Measurements from ENCODE around the gene SEMA5A. TPM values are rescaled to one million over a fixed set of nuclear protein-coding genes. Genes with fewer than 3 reads are reported as not detected.

Gene SEMA5A
- total RNA-seq, 1 donor from 2014 or later: 38.9 TPM

DNA sequence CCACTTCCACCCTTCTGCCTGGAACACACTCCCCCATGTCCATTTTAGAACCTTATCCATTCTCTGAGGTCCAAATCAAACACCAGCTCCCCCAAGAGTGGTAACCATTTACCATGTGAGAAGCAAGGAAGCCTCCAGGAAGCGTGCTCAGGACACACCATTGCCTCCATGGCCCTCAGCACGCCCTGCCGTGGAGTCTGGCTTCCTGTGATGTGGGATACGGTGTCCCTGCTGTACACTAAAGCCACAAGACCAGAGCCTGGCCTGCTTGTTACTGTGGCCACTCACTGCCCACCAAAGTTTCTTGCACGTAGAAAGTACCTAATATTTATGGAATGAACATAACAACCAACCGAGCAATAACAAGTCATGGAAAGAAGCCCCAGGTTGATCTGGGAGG lies 151.7 kb downstream of the SEMA5A start:
- Histone ChIP-seq H3K36me3 (no peaks in the 10 kb centered on the region), H3K9me3 (no peaks in the 10 kb centered on the region), H3K27ac (no peak overlapping the region), H3K4me3 (no peak overlapping the region), H3K4me1 (no peaks in the 10 kb centered on the region), H3K27me3 (no peaks in the 10 kb centered on the region)
- intact Hi-C loops (cut with DNase I): no loop called here
- ATAC-seq (no peak), DNase-seq (no peak)
- no peak for TF ChIP-seq CTCF (IDR thresholded peaks at IDR 0.05)

- H3K27me3 ChIP-seq: no peaks in the 10 kb centered on the region
- no peak overlapping the region for H3K27ac ChIP-seq
- no peaks in the 10 kb centered on the region for H3K36me3 ChIP-seq
- DNase-seq (no peak), ATAC-seq (no peak)
- no peaks in the 10 kb centered on the region for H3K9me3 ChIP-seq
- H3K4me1 ChIP-seq: no peaks in the 10 kb centered on the region
- H3K4me3 ChIP-seq: no peak overlapping the region
- intact Hi-C loops (cut with DNase I): no loop called here
- TF ChIP-seq CTCF (IDR thresholded peaks at IDR 0.05): no peak
Observed at GRCh38 chr5:9392625-9393024, 153.2 kb downstream of the SEMA5A start.

DNA sequence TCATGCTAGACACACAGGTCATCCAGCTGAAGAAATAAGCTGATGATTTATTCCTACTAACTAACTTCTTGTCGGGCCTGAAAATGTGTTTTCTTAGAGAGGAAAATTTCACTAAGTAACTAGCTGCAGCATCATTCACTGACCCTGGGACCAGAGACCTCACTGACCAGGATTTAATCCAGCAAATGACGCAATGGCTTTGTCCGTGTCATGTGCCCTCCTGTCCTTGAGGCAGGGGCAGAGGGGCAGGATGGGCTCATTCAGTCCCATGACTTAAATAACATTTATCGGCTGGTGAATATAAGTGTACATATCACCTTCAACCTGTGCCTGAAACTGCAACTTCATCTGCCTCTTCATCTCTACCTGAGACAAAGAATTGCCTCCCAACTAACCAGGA lies 154.8 kb downstream of the SEMA5A start:
- Histone ChIP-seq H3K27ac (no peak overlapping the region), H3K9me3 (no peaks in the 10 kb centered on the region), H3K27me3 (no peaks in the 10 kb centered on the region), H3K4me3 (no peak overlapping the region), H3K4me1 (no peaks in the 10 kb centered on the region), H3K36me3 (no peaks in the 10 kb centered on the region)
- DNase-seq: no peak
- no peak for ATAC-seq
- TF ChIP-seq CTCF (IDR thresholded peaks at IDR 0.05): no peak
- intact Hi-C loops (cut with DNase I): no loop called here

DNA sequence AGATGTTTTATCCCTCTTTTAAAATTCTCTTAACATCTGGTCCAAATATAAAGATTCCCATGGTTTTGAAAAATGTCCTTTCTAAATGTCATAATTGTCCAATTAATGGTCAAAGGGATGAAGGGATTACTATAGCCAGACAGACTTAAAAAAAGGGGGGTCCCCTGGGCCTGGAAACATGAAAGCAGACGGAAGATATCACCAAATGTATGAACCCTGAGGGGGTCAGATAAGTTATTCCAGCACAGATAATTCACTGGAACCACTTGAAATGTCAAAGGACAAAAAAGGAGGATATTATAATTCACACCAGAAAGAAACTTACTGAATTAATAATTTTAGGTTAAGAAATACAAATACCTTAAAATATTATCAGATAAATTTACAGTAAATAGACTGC lies 155.8 kb downstream of the SEMA5A start:
- no peak for TF ChIP-seq CTCF (IDR thresholded peaks at IDR 0.05)
- ATAC-seq: no peak
- H3K27ac ChIP-seq: no peak overlapping the region
- H3K36me3 ChIP-seq: no peaks in the 10 kb centered on the region
- H3K4me1 ChIP-seq: no peaks in the 10 kb centered on the region
- DNase-seq: no peak
- intact Hi-C loops (cut with DNase I): no loop called here
- H3K9me3 ChIP-seq: no peaks in the 10 kb centered on the region
- H3K4me3 ChIP-seq: no peak overlapping the region
- H3K27me3 ChIP-seq: no peaks in the 10 kb centered on the region

GRCh38 chr5:9388941-9389674 lies 156.8 kb downstream of the SEMA5A start:
- DNase-seq: no peak
- no peaks in the 10 kb centered on the region for H3K9me3 ChIP-seq
- H3K4me1 ChIP-seq: no peaks in the 10 kb centered on the region
- H3K27ac ChIP-seq: no peak overlapping the region
- intact Hi-C loops (cut with DNase I): no loop called here
- no peak overlapping the region for H3K4me3 ChIP-seq
- TF ChIP-seq CTCF (IDR thresholded peaks at IDR 0.05): no peak
- no peak for ATAC-seq
- H3K27me3 ChIP-seq: no peaks in the 10 kb centered on the region
- no peaks in the 10 kb centered on the region for H3K36me3 ChIP-seq

GRCh38 chr5:9387879-9388278 lies 158.0 kb downstream of the SEMA5A start:
- no peak overlapping the region for H3K4me3 ChIP-seq
- DNase-seq: no peak
- H3K27ac ChIP-seq: no peak overlapping the region
- H3K36me3 ChIP-seq: no peaks in the 10 kb centered on the region
- no peak for TF ChIP-seq CTCF (IDR thresholded peaks at IDR 0.05)
- H3K9me3 ChIP-seq: no peaks in the 10 kb centered on the region
- H3K27me3 ChIP-seq: no peaks in the 10 kb centered on the region
- ATAC-seq: no peak
- intact Hi-C loops (cut with DNase I): no loop called here
- H3K4me1 ChIP-seq: no peaks in the 10 kb centered on the region
